GM21360 (cell line): ENCODE measurements around the gene RARRES1.
"Not testable (repeated sequence)": the region's sequence is repeated elsewhere in the genome, so short reads cannot be mapped to it uniquely, and the experiment has no call there.

Source experiments
- ATAC-seq: cut with Tn5 transposase; IDR thresholded peaks from one replicate; pipeline ENCODE4 v1.9.1; 2021; ENCODE audit warnings: mild to moderate bottlenecking, moderate library complexity; ENCODE audit not compliant: unreplicated experiment

RARRES1 gene

DNA sequence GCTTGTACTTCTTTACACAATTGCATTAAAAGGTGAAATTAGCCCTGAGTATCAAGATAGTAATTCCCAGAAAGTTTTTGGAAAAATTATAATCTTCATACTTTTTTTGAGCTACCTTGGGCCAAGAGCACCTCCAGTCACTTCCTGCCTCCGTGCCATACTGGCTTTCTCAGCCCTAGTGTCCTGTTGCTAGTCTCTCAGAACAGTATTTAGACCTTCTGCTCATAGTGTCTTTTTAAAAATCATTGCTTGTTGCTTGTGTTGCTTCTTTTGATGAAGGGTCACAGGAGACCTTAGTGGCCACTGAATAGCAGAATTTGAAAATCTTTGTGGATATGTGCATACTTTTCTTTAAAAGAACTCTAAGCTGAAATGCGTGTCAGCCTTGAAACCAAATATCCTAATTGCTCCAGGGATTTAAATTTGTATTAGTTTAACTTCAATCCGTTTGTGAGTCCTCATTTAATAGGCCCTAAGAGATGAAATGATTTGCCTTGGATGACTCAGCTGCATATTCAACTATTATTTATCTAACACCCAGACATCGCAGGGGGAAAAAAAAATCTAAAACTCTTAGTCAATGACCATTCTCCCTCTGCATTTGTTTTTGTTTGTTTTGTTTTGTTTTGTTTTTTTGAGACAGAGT, 30.7 kb downstream of the RARRES1 start:
- ATAC-seq = no peak

DNA sequence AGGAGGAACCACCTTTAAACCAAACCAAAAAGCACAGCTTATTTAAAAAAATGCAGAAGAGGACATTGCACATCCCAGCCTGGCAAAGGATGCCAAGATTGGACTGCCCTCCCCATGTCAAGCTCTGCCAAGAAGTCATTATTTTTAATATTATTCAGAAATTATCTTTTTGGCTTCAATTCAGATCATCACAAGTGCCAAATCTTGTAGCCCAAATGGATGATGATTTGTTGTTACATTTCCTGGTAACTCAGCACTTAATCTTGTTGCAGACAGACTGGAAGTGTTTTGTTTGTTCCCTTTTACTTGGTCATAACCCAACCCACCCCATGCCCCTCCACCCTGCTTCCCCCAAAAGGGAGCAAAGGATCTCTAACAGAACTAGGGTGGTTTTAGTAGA, 31.7 kb downstream of the RARRES1 start:
- no peak for ATAC-seq

DNA sequence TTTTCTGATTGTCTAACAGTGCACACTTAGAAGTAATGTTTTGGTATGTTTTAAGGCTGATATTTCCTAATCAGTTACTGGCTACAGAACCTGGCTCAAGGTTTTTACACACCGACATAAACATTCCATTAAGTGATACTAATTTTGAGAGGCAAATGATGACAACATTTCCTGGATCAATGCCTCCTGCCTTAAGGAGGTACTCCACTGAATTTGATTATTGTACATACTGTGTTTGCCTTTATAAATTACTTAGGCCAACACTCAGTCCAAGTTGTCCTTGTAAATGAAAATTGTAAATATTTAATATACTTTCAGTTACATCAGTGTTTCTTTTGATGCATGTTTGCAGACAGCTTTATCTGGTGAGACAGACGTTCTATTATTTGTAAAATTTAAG, 35.6 kb downstream of the RARRES1 start:
- no peak for ATAC-seq

DNA sequence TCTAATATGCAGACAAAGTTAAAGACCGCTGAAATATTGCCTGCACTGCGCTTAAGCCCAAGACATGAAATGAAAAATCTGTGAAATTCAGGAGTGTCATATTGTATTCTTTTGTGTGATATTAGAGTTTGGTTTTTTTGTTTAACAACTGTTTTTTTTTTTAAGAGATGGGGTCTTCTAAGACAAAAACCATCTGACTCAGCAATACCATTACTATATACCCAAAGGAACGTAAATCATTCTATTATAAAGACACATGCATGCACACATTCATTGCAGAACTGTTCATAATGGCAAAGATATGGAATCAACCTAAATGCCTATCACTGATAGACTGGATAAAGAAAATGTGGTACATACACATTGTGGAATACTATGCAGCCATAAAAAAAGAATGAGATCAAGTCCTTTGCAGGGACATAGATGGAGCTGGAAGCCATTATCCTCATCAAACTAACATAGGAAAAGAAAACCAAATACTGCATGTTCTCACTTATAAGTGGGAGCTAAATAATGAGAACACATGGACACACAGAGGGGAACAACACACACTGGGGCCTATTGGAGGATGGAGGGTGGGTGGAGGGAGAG, 38.3 kb downstream of the RARRES1 start:
- ATAC-seq = not testable (repeated sequence)

DNA sequence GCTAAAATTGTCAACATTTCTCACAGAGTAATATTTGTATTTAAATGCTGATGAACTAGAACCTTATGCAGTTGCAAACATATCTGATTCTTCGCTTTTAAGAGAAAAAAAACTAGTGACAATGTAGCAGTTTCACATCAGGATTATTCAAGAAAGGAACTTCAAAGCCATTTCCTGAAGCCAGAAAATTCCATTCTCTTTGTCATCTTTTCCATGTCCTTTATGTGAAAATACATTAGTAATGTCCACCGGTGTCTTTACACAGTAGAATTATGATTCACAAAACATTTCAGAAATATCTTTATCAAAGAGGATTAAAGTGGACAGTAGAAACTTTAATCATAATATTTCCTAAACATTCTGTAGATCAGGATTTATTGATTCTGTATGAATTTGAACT, 47.1 kb downstream of the RARRES1 start:
- ATAC-seq = no peak

DNA sequence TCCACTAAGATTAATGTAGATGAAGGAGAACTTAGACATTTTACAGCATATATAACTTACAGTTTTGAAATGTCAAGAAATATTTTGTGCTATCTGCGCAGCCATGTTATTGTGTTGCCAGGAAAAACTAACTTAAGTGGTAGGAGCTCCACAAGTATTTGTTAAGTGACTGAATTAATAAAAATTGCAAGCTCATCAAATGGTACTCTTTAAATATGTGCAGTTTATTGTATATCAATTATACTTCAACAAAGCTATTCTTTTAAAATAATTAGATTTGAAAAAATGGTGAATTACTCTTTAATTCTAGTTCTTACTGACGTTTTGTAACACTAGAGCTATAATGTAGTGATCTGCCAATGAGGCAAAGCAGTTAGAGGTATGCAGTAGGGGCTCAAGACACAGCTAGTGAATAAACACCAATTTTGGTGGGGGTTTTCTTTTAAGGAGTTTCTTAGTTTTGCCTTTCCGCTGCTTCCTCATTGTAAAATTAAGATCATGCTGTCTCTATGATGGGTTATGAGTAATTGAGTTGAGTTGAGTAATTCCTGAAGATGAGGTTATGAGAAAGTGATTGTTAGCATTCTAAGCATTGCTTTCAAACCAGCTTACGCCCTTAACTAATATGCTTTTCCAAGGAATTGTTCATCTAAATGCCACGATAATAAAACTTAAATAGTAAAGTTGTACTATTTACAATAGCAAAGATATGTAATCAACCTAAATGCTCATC, 48.9 kb downstream of the RARRES1 start:
- ATAC-seq = no peak

DNA sequence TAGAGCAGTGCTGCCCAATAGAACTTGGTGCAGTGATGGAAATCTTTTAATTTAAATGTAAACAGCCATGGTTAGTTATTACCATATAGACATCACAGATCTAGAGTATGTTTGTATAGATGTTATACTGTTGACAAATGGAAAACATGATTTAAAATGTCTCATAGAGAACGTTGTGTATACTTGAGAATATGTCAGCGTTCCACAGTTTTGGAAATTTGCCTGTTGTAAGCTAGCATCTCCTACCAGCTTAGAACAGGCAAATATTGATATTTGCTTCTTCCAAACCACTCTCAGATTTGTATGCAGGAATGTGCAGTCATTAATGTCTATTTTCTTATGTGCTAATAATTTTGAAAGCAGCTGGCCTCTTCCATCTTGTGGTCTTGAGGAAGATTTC, 51.4 kb downstream of the RARRES1 start:
- no peak for ATAC-seq

DNA sequence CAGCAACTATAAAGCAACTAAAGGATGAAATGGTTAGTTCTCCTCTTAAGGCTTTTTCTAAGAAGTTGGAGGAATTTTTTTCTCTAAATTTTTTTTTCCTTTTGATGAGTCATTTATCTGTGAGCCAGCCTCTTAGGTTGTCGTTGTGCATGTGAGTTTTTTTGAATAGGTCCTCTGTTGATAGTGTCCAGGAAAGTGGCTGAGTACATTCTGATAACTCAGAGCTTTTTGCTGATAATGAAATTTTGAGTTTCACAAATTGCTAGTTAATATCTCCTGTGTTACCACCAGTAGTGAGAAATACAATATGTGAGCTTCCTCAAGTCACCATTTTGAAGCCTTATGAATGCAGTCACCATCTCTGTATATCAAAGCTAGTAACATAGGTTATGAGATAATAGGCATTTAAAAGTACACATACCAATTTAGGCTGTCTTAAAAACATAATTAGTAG, 52.7 kb downstream of the RARRES1 start:
- ATAC-seq = no peak

DNA sequence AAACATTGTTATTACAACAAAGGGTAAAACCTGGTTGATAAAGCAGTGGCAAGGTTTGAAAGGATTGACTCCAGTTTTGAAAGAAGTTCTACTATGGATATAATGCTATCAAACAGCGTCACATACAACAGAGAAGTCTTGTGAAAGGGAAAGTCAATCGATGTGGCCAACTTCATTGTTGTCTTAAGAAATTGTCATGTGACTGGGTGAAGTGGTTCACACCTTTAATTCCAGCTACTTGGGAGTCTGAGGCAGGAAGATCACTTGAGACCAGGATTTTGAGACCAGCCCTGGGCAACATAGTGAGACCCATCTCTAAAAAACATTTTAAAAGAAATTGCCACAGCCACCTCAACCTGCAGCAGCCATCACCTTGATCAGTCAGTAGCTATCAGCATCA, 53.6 kb downstream of the RARRES1 start:
- ATAC-seq = no peak

DNA sequence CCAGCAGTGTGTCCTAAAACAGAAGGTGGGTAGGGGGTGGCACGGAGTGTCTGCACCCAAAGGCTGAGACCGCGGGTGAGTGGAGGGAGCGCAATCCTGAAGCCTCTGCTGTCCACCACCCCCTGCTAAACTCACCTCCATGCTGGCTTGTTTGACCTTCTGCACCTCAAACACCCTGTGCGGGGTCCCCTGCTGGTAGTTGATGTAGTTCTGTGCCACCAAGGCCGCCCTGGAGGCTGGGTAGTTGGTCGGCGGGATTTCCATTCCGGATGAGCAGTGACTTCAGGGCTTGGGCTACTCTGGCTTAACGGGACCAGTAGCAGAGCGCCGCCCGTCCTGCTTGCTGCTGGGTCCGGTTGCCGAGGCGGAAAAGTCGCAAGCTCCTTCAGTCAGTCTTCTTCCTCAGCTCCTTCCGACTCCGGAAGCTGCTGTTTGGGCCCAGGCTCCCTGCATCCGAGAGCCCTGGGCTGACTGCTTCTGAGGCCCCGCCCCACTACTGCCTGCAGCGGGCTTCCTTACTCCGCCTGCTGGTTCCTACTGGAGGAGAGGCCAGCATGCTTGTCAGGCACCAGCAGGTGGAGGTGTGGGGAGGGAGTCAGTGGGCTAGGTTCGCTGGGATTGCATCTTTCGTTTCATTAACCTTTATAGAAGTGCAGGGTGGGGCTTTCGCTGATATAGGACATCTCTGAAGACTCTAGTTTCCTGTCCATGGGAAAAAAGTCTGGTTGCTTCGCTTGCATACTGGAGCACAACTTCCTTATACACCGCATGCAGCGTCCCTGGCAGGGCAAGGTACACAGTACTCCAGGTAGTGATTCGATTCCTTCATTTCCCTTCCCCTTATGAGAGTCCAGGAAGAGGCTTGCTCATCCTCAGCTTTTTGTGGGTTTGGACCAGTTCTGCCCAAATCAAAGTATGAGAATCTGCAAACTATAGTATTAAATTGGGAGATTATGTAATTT, 59.8 kb downstream of the RARRES1 start, which contains the start of gene LXN:
Gene LXN (minus strand): TSS at position 434 of the 962 bp plus-strand sequence. CDS start 170 bp downstream, at position 264.
- peak; percentile 100 for ATAC-seq

DNA sequence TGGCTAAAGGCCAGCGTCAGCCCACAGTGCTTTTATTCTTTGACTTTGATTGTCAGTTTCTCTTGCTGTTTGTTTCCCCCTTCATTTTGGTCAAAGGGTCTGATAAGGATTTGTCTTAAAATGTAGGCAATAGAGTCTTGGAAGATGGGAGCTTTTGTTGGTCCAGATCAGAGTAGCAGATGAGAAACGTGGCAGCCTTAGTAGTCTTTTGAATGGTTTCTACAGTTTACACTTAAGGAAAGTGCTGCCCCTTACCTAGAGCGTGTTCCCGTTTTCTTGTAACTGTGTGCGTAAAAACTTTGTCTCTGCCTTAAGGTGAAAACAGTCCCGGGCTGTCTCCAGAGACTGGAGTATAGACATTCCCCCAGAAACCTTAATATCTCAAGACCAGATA, 60.4 kb downstream of the RARRES1 start:
- peak; percentile 8 for ATAC-seq

DNA sequence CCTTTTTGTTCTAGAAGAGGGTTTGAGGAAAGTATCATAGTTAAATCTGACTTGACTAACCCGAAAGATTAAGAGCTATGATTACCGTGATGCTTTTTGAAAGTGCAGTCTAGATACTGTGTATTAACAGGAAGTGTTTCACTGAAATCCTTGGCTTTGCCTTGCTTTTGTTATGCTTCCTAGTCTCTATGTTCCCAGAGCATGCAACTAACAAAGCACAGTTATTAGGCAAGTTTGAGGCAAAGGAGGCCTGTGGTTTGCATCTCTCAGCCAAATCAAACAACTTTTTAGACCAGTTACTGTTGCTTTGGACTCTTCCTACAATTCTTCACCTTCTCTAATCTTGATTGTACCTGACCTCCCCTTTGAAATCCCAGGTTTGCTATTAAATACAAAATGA, 63.8 kb downstream of the RARRES1 start:
- no peak for ATAC-seq

DNA sequence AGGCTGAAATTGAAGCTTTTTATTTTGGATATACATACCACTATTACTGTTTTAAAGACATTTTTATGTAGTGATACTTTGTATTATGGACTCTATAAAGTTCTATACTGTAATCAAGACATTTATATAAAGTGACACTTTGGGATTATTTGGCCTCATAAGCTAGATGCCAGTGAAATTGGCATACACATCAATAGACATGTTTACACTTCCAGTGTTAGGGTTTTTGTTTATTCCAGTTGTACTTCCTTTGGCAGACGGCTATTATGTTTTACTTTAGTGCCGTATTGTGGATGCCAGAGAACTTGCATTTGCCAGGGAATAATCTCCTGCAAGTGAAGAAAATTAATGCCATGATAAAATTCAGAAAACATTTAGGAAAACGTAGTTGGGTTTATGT, 65.8 kb downstream of the RARRES1 start:
- no peak for ATAC-seq

DNA sequence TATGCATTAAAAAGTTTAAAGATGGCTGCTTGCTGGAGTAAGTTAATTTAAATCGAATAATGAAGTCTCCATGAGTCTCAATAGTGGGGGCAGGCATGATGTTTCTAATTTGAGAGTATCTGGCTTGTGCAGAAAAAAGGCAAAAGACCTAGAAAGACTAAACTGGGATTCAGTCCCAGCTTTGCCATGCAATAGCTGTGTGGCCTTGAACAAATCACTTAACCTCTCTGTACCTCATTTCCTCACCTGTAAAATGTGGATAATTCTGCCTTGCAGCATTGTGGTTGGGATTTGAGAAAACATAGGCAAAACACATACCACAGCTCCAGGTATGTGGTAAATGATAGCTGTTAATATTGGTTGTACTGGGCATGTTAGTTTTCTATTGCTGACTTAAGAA, 68.4 kb downstream of the RARRES1 start:
- no peak for ATAC-seq

DNA sequence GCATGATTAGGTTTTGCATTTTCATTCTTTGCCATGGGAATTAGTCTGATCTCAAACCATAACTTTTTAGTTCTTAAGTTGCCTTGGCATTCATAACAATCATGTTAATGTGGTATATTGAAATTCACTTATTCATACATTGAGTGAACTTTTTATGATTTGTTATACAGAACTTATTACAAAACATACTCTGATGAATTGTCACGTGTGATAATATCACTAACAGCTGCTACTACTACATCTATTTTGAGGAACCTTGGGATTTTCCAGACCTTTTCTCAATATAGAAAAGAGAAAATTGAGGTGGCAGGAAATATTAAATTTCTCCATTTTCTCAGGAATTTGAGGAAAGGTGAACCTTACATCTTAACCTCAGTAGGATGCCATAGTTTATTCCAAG, 69.0 kb downstream of the RARRES1 start:
- ATAC-seq = no peak

DNA sequence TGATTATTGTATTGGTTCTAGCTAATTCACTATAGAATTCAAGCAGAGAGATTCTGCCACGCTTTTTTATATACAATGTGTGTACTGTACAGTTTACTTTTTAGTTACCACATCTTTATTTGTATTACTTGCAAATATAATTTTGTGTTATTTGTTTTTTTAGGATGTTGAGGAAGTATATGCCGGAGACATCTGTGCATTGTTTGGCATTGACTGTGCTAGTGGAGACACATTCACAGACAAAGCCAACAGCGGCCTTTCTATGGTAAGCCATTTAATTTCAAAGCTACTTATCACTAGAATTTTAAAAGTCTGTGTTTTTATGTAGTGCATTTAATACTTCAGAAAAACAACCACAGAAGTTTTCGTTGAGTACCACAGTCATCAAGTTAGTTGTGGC, 71.5 kb downstream of the RARRES1 start:
- ATAC-seq = no peak

DNA sequence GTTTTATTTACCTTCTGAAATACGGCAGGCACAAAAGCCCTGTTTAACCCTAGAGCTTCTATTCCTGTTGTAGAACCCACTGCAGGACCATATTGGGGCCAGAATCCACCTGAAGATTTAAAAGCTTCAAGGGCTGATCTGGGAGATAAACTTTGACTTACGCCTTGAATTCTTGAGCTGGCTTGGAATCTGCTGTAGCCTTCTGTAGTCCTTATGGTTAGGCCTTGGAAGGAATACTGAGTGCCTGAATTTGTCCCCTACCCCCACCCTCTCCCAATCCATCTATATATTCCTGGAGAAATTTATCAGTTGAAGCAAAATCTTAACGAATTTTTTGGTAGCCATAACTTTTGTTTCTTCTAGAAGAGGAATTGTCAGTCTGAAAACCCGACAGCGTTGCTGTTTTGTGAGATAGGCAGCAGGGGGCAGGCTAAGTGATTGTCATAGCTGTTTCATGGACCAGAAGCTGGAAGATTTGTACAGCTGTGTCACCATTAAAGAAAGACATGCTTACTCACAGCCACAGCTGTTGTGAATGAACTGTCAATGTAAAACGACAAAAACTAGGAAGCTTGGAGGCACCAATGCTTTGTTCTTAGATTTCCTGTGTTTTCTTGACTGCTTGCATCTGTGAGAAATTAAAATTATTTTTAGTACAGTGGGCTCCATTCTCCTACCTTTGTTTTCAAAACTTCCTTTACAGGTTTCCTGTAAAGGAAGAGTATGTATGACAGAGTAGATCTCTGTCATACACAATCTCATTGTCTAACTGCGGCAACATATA, 72.6 kb downstream of the RARRES1 start:
- ATAC-seq = peak; percentile 93

DNA sequence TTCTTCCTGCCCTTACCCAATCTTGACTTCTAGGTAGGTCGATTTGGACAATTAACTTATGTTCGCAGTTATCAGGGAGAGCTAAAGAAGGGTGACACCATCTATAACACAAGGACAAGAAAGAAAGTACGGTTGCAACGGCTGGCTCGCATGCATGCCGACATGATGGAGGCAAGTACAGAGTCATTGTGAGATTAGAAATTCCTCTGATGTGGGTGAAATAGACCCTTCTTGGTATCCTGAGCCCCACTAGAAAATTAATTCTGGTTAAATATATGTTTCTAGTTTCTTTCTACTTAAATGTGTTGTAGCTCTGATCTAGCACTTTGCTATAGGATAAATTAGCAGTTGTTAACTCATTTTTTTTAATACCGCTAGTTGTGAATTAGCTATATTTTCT, 73.4 kb downstream of the RARRES1 start:
- no peak for ATAC-seq

DNA sequence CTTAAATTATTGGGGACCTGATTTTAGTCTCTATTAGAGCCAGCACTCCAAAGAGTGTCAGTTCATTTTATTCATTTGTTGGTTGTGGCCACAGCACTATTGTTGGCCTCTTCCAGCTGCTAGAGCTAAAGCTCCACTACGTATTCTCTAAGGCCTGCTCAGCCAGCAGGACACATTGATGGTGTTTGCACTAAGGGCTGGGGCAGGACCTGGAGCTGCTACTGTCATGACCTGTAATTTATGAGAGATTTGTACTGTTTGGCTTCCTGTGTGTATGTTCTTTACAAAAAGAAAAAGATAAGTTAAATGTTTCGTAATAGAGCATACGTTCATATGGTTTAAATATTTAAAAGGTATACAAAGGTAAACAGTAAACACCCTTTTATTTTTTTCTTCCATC, 79.8 kb downstream of the RARRES1 start:
- ATAC-seq = no peak

DNA sequence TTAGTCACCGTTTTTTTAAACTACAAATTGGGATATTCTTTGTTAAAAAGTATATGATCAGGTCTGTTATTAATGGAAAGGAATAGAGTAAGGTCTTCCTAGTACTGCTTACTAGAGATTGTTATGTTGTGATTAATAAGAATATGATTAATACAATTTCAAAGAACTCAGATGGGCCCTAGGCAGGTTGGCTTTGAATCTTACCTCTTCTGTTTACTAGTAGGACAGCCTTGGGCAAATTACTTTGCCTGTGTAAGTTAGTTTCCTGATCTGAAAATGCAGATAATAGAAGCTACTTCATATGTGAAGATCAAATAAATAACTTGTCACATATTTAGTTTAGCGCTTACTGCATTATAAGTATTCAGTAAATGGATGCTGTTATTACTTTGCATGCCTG, 81.1 kb downstream of the RARRES1 start:
- ATAC-seq = no peak
